Retinal pigment epithelial cell (primary cell): Measurements from ENCODE around the gene GPR45.

ENCODE experiments used
- DNase-seq: peaks from one replicate; pipeline ENCODE4 v3.0.0-alpha.2; 2010; ENCODE audit warnings: low read depth
- H3K4me3 ChIP-seq: 2 replicates; pipeline ENCODE4 v1.5.1; 2011; ENCODE audit warnings: mild to moderate bottlenecking, low read length, control low read depth, moderate library complexity
- CTCF ChIP-seq: conservative IDR thresholded peaks from 2 replicates; pipeline ENCODE4 v1.5.1; 2011; ENCODE audit warnings: low read depth, low read length, control low read depth, inconsistent platforms

GPR45 gene

GRCh38 chr2:105269426-105269825 is 27.9 kb downstream of the GPR45 start:
- TF ChIP-seq CTCF, result no peak
- no peak for DNase-seq
- no peak overlapping the region for H3K4me3 ChIP-seq

GRCh38 chr2:105271393-105272045 is 30.0 kb downstream of the GPR45 start:
- TF ChIP-seq CTCF, result no peak
- no peak overlapping the region for H3K4me3 ChIP-seq
- no peak for DNase-seq

DNA sequence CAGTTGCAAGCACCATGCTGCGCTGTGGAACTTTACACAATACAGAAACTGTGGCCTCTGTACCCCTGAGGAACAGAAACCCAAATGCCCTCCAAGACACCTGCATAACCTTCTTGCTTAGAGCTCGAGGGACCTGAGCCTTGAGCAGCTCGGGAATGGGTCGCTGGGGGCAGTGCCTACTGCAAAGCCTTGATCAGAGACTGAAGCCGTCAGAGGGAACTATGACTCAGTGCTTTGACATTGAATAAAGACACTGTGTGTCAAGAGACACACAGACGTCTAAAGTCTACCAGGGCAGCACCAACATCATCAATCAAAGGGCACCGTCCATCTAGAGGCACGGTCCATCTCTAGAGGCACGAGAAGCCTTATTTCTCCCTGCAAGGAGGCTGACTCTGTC is 30.6 kb downstream of the GPR45 start:
- no peak overlapping the region for H3K4me3 ChIP-seq
- no peak for TF ChIP-seq CTCF
- DNase-seq, result no peak

DNA sequence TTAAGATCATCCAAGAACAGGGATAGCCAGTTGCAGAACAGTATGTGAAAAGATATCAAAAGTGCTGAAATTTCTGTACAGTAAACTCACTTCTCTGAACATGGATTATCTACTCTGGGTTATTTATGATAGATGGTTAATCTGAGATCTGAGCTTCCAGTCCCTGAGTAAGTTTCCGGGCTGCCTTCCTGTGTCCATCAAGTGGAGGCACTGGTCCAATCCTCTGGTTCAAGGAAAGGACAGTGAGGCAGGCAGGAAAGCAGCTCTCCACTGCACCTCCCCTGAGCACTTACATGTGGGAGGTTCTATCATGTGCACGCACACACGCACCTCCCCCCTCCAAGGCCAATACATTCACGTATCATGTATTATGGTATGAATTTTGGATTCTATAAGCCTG is 32.5 kb downstream of the GPR45 start:
- TF ChIP-seq CTCF, result no peak
- DNase-seq, result no peak

GRCh38 chr2:105278654-105279053 is 37.1 kb downstream of the GPR45 start:
- TF ChIP-seq CTCF, result peak; percentile 10
- H3K4me3 ChIP-seq, result no peak overlapping the region
- DNase-seq, result no peak

More for the DNA sequence above, 32.5 kb downstream of the GPR45 start:
- no peak overlapping the region for H3K4me3 ChIP-seq

DNA sequence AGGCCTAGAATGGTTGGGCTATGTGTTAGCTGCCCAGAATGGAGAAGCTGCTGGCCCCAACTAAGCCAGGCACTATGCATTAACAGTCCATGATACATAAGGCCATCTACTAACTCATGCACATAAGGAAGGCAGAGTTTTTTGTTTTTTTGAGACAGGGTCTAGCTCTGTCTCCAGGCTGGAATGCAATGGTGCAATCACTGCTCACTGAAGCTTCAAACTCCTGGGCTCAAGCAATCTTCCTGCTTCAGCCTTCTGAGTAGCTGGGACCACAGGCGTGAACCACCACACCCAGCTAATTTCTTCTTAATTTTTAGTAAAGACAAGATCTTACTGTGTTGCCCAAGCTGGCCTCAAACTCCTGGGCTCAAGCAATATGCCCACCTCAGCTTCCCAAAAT is 37.6 kb downstream of the GPR45 start:
- no peak for DNase-seq
- no peak for TF ChIP-seq CTCF
- no peak overlapping the region for H3K4me3 ChIP-seq

DNA sequence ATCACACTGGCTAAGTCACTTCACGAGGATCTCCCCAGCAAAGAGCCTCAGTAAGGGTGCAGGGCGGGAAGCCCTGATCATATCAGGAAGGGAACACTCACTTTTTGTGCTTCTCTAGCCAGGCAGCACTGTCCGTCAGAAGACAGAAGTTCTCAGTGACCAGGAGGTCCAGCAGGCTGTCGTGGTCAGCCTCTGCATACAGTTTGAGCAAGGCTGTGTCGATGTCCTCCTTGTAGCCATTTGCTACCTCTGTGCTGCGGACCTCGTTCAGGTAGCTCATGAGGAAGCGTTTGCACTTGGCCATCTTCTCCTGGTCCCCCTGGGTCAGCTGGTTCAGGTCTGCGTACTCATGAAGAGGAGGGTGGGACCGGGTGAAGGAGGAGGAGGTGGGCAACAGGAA is 38.7 kb downstream of the GPR45 start:
- DNase-seq, result no peak
- TF ChIP-seq CTCF, result no peak
- H3K4me3 ChIP-seq, result no peak overlapping the region
